SK-N-SH treated with all-trans-retinoic acid at 6 μM for 48 hours (cell line): Measurements from ENCODE around the gene SNX27.

ENCODE experiments used
- ATAC-seq: fragments of 200-7000 bp; cut with Tn5 transposase; 3 replicates; pipeline ENCODE4 v1.9.1; 2020; ENCODE audit warnings: mild to moderate bottlenecking, moderate library complexity
- ARNTL ChIP-seq: fragments of 450-650 bp; formaldehyde crosslinking; IDR thresholded peaks from 2 replicates; pipeline ENCODE4 v1.5.0; 2020; ENCODE audit warnings: low read depth, mild to moderate bottlenecking, moderate library complexity, borderline replicate concordance
- BACH2 ChIP-seq: fragments of 250-450 bp; sonication (Bioruptor Pico); IDR thresholded peaks from 2 replicates; pipeline ENCODE4 v1.9.0; 2021; ENCODE audit warnings: mild to moderate bottlenecking, borderline replicate concordance
- CREB5 ChIP-seq: fragments of 250-450 bp; sonication (Bioruptor Pico); IDR thresholded peaks from 2 replicates; pipeline ENCODE4 v1.5.1; 2020; ENCODE audit warnings: low read depth, mild to moderate bottlenecking, moderate library complexity
- CSDC2 ChIP-seq: fragments of 250-450 bp; sonication (Bioruptor Pico); IDR thresholded peaks from 2 replicates; pipeline ENCODE4 v1.5.0; 2020; ENCODE audit warnings: mild to moderate bottlenecking, moderate library complexity
- CSRNP3 ChIP-seq: fragments of 250-450 bp; sonication (Bioruptor Pico); IDR thresholded peaks from 2 replicates; pipeline ENCODE4 v1.5.1; 2021; ENCODE audit warnings: mild to moderate bottlenecking, moderate library complexity
- ESRRG ChIP-seq: fragments of 250-450 bp; sonication (Bioruptor Pico); IDR thresholded peaks from 2 replicates; pipeline ENCODE4 v1.6.1; 2021; ENCODE audit warnings: mild to moderate bottlenecking
- GLIS3 ChIP-seq: fragments of 250-450 bp; sonication (Bioruptor Pico); IDR thresholded peaks from 2 replicates; pipeline ENCODE4 v1.5.0; 2020; ENCODE audit warnings: mild to moderate bottlenecking, moderate library complexity
- ISL1 ChIP-seq: fragments of 250-450 bp; sonication (Bioruptor Pico); IDR thresholded peaks from 2 replicates; pipeline ENCODE4 v2.1.2; 2022; ENCODE audit warnings: mild to moderate bottlenecking, moderate library complexity
- OSR1 ChIP-seq: fragments of 250-450 bp; sonication (Bioruptor Pico); IDR thresholded peaks from 2 replicates; pipeline ENCODE4 v1.8.0; 2022; ENCODE audit warnings: moderate library complexity, mild to moderate bottlenecking, inconsistent platforms
- PATZ1 ChIP-seq: fragments of 250-450 bp; sonication (Bioruptor Pico); IDR thresholded peaks from 2 replicates; pipeline ENCODE4 v1.8.0; 2020; ENCODE audit warnings: mild to moderate bottlenecking, moderate library complexity, borderline replicate concordance
- POU6F1 ChIP-seq: fragments of 250-450 bp; sonication (Bioruptor Pico); IDR thresholded peaks from 2 replicates; pipeline ENCODE4 v1.8.0; 2021; ENCODE audit warnings: low read depth, mild to moderate bottlenecking, moderate library complexity, borderline replicate concordance
- PPARA ChIP-seq: fragments of 250-450 bp; sonication (Bioruptor Pico); IDR thresholded peaks from 2 replicates; pipeline ENCODE4 v1.5.0; 2020; ENCODE audit warnings: mild to moderate bottlenecking, borderline replicate concordance
- RARB ChIP-seq: fragments of 250-450 bp; sonication (Bioruptor Pico); IDR thresholded peaks from 2 replicates; pipeline ENCODE4 v1.8.0; 2021; ENCODE audit warnings: mild to moderate bottlenecking, moderate library complexity
- SNAI2 ChIP-seq: fragments of 250-450 bp; sonication (Bioruptor Pico); IDR thresholded peaks from 2 replicates; pipeline ENCODE4 v1.5.0; 2020; ENCODE audit warnings: mild to moderate bottlenecking, moderate library complexity
- TCF4 ChIP-seq: fragments of 250-450 bp; sonication (Bioruptor Pico); IDR thresholded peaks from 2 replicates; pipeline ENCODE4 v1.8.0; 2021; ENCODE audit warnings: mild to moderate bottlenecking, moderate library complexity, borderline replicate concordance
- TSHZ2 ChIP-seq: fragments of 250-450 bp; sonication (Bioruptor Pico); IDR thresholded peaks from 2 replicates; pipeline ENCODE4 v1.5.0; 2020; ENCODE audit warnings: mild to moderate bottlenecking, moderate library complexity
- ZC3H10 ChIP-seq: fragments of 250-450 bp; sonication (Bioruptor Pico); IDR thresholded peaks from 2 replicates; pipeline ENCODE4 v1.5.1; 2021; ENCODE audit warnings: mild to moderate bottlenecking, moderate library complexity
- ZFP3 ChIP-seq: fragments of 250-450 bp; sonication (Bioruptor Pico); IDR thresholded peaks from 2 replicates; pipeline ENCODE4 v1.5.0; 2020; ENCODE audit warnings: mild to moderate bottlenecking, moderate library complexity
- ZFP30 ChIP-seq: fragments of 450-650 bp; formaldehyde crosslinking; IDR thresholded peaks from 2 replicates; pipeline ENCODE4 v1.5.0; 2022; ENCODE audit warnings: mild to moderate bottlenecking, moderate library complexity
- ZNF565 ChIP-seq: fragments of 450-650 bp; formaldehyde crosslinking; conservative IDR thresholded peaks from 2 replicates; pipeline ENCODE4 v1.5.0; 2020; ENCODE audit warnings: low read depth, mild to moderate bottlenecking, moderate library complexity
- ZNF70 ChIP-seq: fragments of 450-650 bp; formaldehyde crosslinking; IDR thresholded peaks from 2 replicates; pipeline ENCODE4 v1.5.0; 2020; ENCODE audit warnings: mild to moderate bottlenecking, moderate library complexity
- ZNF8 ChIP-seq: fragments of 450-650 bp; formaldehyde crosslinking; IDR thresholded peaks from 2 replicates; pipeline ENCODE4 v1.5.0; 2020; ENCODE audit warnings: mild to moderate bottlenecking, moderate library complexity

Gene SNX27

GRCh38 chr1:151653397-151653796 is 41.5 kb downstream of the SNX27 start:
- no peak for ATAC-seq
- TF ChIP-seq ZFP30 (CRISPR knock-in tag) (no peak), CSDC2 (no peak), ZC3H10 (CRISPR knock-in tag) (no peak), ARNTL (no peak), OSR1 (CRISPR knock-in tag) (no peak), RARB (no peak), CSRNP3 (no peak), TCF4 (CRISPR knock-in tag) (no peak)

GRCh38 chr1:151655371-151655770 is 43.5 kb downstream of the SNX27 start:
- no peak for TF ChIP-seq ZNF8
- no peak for TF ChIP-seq POU6F1 (CRISPR knock-in tag)
- TF ChIP-seq BACH2 (CRISPR knock-in tag), result no peak
- TF ChIP-seq SNAI2 (CRISPR knock-in tag), result no peak
- TF ChIP-seq TSHZ2 (CRISPR knock-in tag), result no peak
- no peak for TF ChIP-seq ZFP3 (CRISPR knock-in tag)
- TF ChIP-seq PPARA (CRISPR knock-in tag), result no peak
- no peak for TF ChIP-seq ZFP30 (CRISPR knock-in tag)
- no peak for TF ChIP-seq GLIS3
- no peak for TF ChIP-seq ZC3H10 (CRISPR knock-in tag)
- no peak for TF ChIP-seq TCF4 (CRISPR knock-in tag)

GRCh38 chr1:151661751-151662150 is 49.9 kb downstream of the SNX27 start:
- ATAC-seq, result no peak
- no peak for TF ChIP-seq ARNTL
- TF ChIP-seq SNAI2 (CRISPR knock-in tag), result no peak
- TF ChIP-seq TCF4 (CRISPR knock-in tag), result no peak
- TF ChIP-seq PATZ1 (CRISPR knock-in tag), result no peak
- TF ChIP-seq PPARA (CRISPR knock-in tag), result no peak

More at GRCh38 chr1:151655371-151655770, 43.5 kb downstream of the SNX27 start:
- ATAC-seq, result no peak

- ATAC-seq, result no peak
- TF ChIP-seq TSHZ2 (CRISPR knock-in tag) (no peak), CREB5 (CRISPR knock-in tag) (no peak), ZNF8 (no peak), RARB (no peak), ZNF565 (CRISPR knock-in tag) (no peak), ZNF70 (CRISPR knock-in tag) (no peak), CSRNP3 (no peak), ESRRG (CRISPR knock-in tag) (no peak), OSR1 (CRISPR knock-in tag) (no peak), ISL1 (CRISPR knock-in tag) (no peak), SNAI2 (CRISPR knock-in tag) (no peak), GLIS3 (no peak), CSDC2 (no peak), ARNTL (no peak), BACH2 (CRISPR knock-in tag) (no peak)
These were observed 56.2 kb downstream of the SNX27 start for GRCh38 chr1:151668090-151668489.
